Activated CD4-positive, CD25-positive, alpha-beta regulatory T cell treated with anti-CD3 and anti-CD28 coated beads, Interleukin-2, amount 50 U/mL, for 24 hours (primary cell): ENCODE data around the gene TBCD.
A peak's percentile ranks its signal among the peaks of the same experiment; 100 is the strongest.

Source experiments
- ATAC-seq, 2 donors: fragments of 150-1000 bp; cut with Tn5 transposase; one replicate each; pipeline ENCODE4 v1.10.0; 2021; ENCODE audit warnings: mild to moderate bottlenecking in 1 of 2, moderate library complexity in 1 of 2

The TBCD gene

GRCh38 chr17:82835766-82836512 is 84.1 kb downstream of the TBCD start:
- ATAC-seq, result no peak

- no peak for ATAC-seq
Observed at GRCh38 chr17:82836823-82837357, 85.0 kb downstream of the TBCD start.

- no peak for ATAC-seq
Observed at GRCh38 chr17:82837586-82838320, 85.9 kb downstream of the TBCD start.

GRCh38 chr17:82838386-82839063 is 86.7 kb downstream of the TBCD start:
- no peak for ATAC-seq

GRCh38 chr17:82839617-82840292 is 87.9 kb downstream of the TBCD start, which contains the start of gene ZNF750:
Gene ZNF750, minus strand, starts transcription at chr17:82840022. Its CDS starts 7,568 bp downstream, at chr17:82832454.
- no peak for ATAC-seq

GRCh38 chr17:82840431-82840831 is 88.6 kb downstream of the TBCD start:
- no peak for ATAC-seq

GRCh38 chr17:82841921-82842596 is 90.2 kb downstream of the TBCD start:
- no peak for ATAC-seq

GRCh38 chr17:82843904-82844680 is 92.2 kb downstream of the TBCD start:
- no peak for ATAC-seq

- no peak for ATAC-seq
Observed at GRCh38 chr17:82844796-82845162, 92.9 kb downstream of the TBCD start.

GRCh38 chr17:82845163-82845807 is 93.4 kb downstream of the TBCD start:
- no peak for ATAC-seq

- no peak for ATAC-seq
Observed at GRCh38 chr17:82846061-82846691, 94.3 kb downstream of the TBCD start.

- peak; percentile 82 to 88 for ATAC-seq
Observed at GRCh38 chr17:82848022-82848592, 96.2 kb downstream of the TBCD start.

- no peak for ATAC-seq
Observed at GRCh38 chr17:82849076-82849945, 97.4 kb downstream of the TBCD start.

GRCh38 chr17:82851381-82851780 is 99.5 kb downstream of the TBCD start:
- ATAC-seq, result no peak

GRCh38 chr17:82854226-82854625 is 102.4 kb downstream of the TBCD start:
- ATAC-seq, result no peak

GRCh38 chr17:82856361-82856760 is 104.5 kb downstream of the TBCD start:
- ATAC-seq, result no peak

GRCh38 chr17:82858376-82859126 is 106.7 kb downstream of the TBCD start:
- peak in 1 of 2 donors; percentile 9 for ATAC-seq
